Kidney epithelial cell (primary cell): Measurements from ENCODE around the gene EPAS1. TPM values are rescaled to one million over a fixed set of nuclear protein-coding genes. Genes with fewer than 3 reads are reported as not detected.
A peak's percentile ranks its signal among the peaks of the same experiment; 100 is the strongest.

Source experiments
- DNase-seq: peaks from one replicate; pipeline ENCODE4 v3.0.0-alpha.2; 2010; ENCODE audit warnings: low read depth
- H3K27me3 ChIP-seq: 2 replicates; pipeline ENCODE4 v1.6.0; 2011; ENCODE audit warnings: low read length; ENCODE audit not compliant: control insufficient read depth, insufficient read depth
- H3K36me3 ChIP-seq: 2 replicates; pipeline ENCODE4 v1.5.1; 2011; ENCODE audit warnings: low read length; ENCODE audit not compliant: control insufficient read depth, insufficient read depth
- H3K4me3 ChIP-seq: 2 replicates; pipeline ENCODE4 v1.5.1; 2011; ENCODE audit warnings: low read depth, mild to moderate bottlenecking, control low read depth, low read length
- total RNA-seq: library from RNA; depleted of rRNA; stranded (reverse); fragments of >200 nt; gene quantifications from 2 replicates; pipeline ENCODE4 v1.2.3, GENCODE V29; 2015
- TF ChIP-seq, protein P1 (sequence below): IDR thresholded peaks from 2 replicates; pipeline ENCODE4 v1.5.1; 2011; ENCODE audit warnings: mild to moderate bottlenecking, moderate library complexity, low read length, control low read depth, inconsistent platforms; ENCODE audit not compliant: insufficient read depth, poor library complexity, severe bottlenecking

The EPAS1 gene
- total RNA-seq, 1 donor from 2014 or later = 94.3 TPM

DNA sequence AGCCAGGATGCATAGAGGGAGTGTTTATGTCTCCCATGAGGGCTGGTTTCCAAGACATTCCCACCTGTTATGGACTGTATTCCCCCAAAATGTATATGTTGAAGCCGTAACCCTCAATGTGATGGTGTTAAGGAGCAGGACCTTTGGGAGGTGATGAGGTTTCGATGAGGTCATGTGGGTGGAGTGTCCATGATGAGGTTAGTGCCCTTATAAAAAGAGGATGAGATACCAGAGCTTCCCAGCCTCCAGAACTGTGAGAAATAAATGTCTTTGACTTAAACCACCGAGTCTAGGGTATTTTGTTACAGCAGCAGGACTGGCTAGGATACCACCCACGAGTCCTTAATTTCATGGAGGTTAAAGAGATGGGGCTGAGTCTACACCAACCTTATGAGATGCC is 22.6 kb upstream of the EPAS1 start:
- DNase-seq = no peak
- Histone ChIP-seq H3K36me3 (no peaks in the 10 kb centered on the region), H3K4me3 (no peak overlapping the region), H3K27me3 (no peaks in the 10 kb centered on the region)
- TF ChIP-seq, protein P1, sequence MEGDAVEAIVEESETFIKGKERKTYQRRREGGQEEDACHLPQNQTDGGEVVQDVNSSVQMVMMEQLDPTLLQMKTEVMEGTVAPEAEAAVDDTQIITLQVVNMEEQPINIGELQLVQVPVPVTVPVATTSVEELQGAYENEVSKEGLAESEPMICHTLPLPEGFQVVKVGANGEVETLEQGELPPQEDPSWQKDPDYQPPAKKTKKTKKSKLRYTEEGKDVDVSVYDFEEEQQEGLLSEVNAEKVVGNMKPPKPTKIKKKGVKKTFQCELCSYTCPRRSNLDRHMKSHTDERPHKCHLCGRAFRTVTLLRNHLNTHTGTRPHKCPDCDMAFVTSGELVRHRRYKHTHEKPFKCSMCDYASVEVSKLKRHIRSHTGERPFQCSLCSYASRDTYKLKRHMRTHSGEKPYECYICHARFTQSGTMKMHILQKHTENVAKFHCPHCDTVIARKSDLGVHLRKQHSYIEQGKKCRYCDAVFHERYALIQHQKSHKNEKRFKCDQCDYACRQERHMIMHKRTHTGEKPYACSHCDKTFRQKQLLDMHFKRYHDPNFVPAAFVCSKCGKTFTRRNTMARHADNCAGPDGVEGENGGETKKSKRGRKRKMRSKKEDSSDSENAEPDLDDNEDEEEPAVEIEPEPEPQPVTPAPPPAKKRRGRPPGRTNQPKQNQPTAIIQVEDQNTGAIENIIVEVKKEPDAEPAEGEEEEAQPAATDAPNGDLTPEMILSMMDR = no peak

DNA sequence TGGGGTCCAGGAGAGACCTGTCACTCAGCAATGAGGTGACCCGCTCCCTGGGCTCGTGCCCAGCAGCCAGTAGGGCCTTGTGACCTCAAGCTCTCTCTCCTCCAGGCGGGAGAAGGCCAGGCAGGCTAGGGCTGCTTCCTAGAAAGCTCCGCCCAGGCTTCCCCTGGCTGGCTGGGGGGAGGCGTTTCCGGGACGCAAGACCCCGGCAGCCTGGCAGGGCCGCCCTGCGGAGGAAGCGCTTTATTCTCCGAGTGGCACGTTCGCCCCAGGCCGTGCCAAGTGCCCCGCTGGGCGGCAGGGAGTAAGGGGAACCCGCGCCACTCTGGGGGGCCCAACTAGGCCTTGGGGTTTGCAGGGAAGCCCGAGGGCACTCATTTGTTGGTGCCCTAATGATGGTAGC is 21.2 kb upstream of the EPAS1 start:
- Histone ChIP-seq H3K36me3 (no peaks in the 10 kb centered on the region), H3K27me3 (no peaks in the 10 kb centered on the region), H3K4me3 (no peak overlapping the region)
- TF ChIP-seq, protein P1 = no peak
- no peak for DNase-seq

DNA sequence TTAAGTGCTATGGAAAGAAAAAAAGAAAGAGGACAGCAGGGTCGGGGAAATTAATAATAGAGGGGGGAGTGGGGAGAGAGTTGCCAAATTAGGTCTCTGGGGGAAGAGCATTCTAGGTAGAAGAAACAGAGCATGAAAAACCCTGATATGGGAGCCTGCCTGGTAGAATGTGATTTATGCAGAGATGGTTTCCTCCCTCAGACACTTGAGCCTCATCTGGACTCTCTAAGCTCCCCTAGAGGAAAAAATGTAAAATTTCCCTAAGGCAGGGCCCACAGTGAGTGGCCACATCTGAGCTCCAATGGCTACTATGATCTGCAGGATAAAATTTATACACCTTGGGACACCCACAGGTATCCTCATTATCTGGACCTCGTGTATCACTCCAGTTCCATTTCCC is 20.6 kb upstream of the EPAS1 start:
- Histone ChIP-seq H3K4me3 (no peak overlapping the region), H3K27me3 (no peaks in the 10 kb centered on the region), H3K36me3 (no peaks in the 10 kb centered on the region)
- no peak for DNase-seq
- TF ChIP-seq, protein P1 = peak; percentile 38

DNA sequence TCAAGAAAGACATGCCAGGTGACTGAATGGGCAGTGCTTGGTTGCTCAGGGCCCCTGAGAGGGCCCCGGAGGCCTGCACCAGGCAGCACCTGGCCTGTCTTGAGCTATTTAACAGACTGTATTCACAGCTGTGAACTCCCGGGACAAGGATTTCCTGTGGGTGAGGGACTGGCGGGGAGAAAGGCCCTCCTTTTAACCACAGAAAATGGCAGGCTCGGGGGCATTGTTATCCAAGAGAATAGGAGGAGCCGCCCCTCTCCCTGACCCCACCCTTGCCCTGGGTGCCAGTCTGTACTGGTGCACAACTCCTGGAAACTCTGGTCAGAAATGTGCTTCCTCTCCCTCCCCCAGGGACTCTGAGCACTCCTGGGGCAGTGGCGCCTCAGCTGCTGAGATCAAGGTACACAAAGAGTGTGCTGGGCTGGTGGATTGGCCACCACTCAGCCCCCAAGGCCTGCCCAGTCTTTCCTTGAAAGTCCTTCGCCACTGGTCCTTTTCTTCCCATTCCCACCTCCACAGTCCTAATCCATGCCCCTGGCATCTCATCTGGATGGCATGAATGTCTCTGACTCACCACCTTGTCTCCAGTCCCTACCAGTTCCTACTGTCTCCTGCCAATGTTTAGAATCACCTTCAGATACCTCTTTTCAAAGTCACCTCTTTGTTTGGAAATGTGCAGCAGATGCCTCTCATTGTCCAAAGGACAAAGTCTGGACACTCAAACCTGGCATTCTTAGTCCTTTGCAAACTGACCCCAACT is 19.6 kb upstream of the EPAS1 start:
- TF ChIP-seq, protein P1 = no peak

DNA sequence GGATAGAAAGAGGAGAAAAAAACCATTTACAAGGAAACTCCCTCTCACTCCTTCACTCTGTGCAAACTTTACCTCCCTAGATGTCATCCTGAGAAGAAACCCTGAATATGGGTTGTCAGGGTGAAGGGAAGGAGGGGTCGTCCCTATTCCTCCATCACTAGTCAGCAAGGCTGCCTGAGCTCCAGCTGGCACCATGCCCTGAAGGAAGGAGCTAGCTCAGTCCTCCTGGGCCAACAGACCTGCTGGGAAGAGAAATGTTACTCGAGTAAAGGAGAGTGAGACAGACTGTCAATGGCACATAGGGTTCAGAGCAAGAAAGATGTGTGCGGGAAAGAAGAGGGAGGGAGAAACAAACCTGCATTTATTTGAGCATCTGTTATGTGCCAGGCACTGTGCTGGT is 18.3 kb upstream of the EPAS1 start:
- Histone ChIP-seq H3K27me3 (no peaks in the 10 kb centered on the region), H3K4me3 (no peak overlapping the region), H3K36me3 (no peaks in the 10 kb centered on the region)
- no peak for DNase-seq
- TF ChIP-seq, protein P1 = no peak

More for the DNA sequence above, 19.6 kb upstream of the EPAS1 start:
- Histone ChIP-seq H3K27me3 (no peaks in the 10 kb centered on the region), H3K4me3 (no peak overlapping the region), H3K36me3 (no peaks in the 10 kb centered on the region)
- no peak for DNase-seq

DNA sequence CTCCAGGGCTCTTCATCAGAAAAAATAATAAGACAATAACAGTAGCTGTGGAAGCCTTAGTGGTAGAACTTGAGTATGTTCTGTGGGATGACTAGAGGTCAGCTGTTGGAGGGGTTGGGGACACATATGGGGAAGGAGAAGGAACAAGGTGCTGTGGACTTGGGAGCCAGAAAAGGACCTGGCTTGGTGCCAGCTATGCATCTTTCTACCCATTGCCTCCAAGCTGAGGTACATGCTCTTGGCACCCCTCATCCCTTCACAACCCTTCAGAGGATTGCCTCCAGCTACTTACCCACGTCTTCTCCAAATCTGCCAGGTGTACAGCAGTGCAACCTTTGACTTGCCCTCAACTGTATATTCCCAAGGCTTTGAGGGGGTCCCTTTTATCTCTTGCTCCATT is 15.3 kb upstream of the EPAS1 start:
- TF ChIP-seq, protein P1 = no peak
- no peak for DNase-seq
- no peaks in the 10 kb centered on the region for H3K36me3 ChIP-seq

More for the DNA sequence above, 15.3 kb upstream of the EPAS1 start:
- no peak overlapping the region for H3K4me3 ChIP-seq
- no peaks in the 10 kb centered on the region for H3K27me3 ChIP-seq
